ENCODE results near the gene PPP1R37. TPM values are rescaled to one million over a fixed set of nuclear protein-coding genes. Genes with fewer than 3 reads are reported as not detected.
A peak's percentile ranks its signal among the peaks of the same experiment; 100 is the strongest.

Gene PPP1R37
- total RNA-seq, 3 donors from 2014 or later (not counting 1 experiment from before 2014, with no cell fraction given), result 23.8 to 29.3 (median 25.0) TPM

GRCh38 chr19:45058622-45059159 lies 34.3 kb upstream of the PPP1R37 start:
- Histone ChIP-seq H3K4me3 (ENCODE audit: low read length) (no peak overlapping the region), H3K27me3 (ENCODE audit: control insufficient read depth, insufficient read depth, low read length) (no peaks in the 10 kb centered on the region), H3K27ac (ENCODE audit: low read length) (no peak overlapping the region), H3K9me3 (ENCODE audit: control insufficient read depth, insufficient read depth, low read length) (no peaks in the 10 kb centered on the region), H3K4me1 (ENCODE audit: control insufficient read depth, insufficient read depth, low read length) (peaks cover 7% of the 10 kb centered on the region), H3K36me3 (ENCODE audit: control insufficient read depth, insufficient read depth, low read length) (peaks cover 81% of the 10 kb centered on the region)
- Mint-ChIP-seq H3K4me3 (no peak overlapping the region), H3K9me3 (no peaks in the 10 kb centered on the region), H3K27ac (peak overlapping the region in 1 of 2 donors; percentile 70), H3K36me3 (no peaks in the 10 kb centered on the region), H3K4me1 (peaks cover 8 to 22% of the 10 kb centered on the region in 2 donors), H3K27me3 (ENCODE audit: low read depth in 2 of 2) (no peaks in the 10 kb centered on the region)
- no peak for DNase-seq
- ATAC-seq, result no peak
- WGBS (ENCODE audit: insufficient coverage), result 91% methylated on average over 14 of the region's 14 CpGs
- intact Hi-C loops (cut with micrococcal nuclease), result loop anchor here (1.0 to 10.0 kb wide), 4 partner anchors 42 to 254 kb away; partner anchors contain the start of gene BCAM
- TF ChIP-seq CTCF (IDR thresholded peaks at IDR 0.05), result no peak

GRCh38 chr19:45059258-45059965 lies 33.6 kb upstream of the PPP1R37 start:
- no peak overlapping the region for H3K4me3 ChIP-seq (ENCODE audit: low read length)
- intact Hi-C loops (cut with micrococcal nuclease), result loop anchor here (1.0 to 10.0 kb wide), 4 partner anchors 43 to 255 kb away; partner anchors contain the start of gene BCAM
- H3K9me3 Mint-ChIP-seq, result no peaks in the 10 kb centered on the region
- no peaks in the 10 kb centered on the region for H3K9me3 ChIP-seq (ENCODE audit: control insufficient read depth, insufficient read depth, low read length)
- ATAC-seq (peak; percentile 87 to 92 (median 91)), DNase-seq (peak; percentile 81 to 91)
- H3K36me3 ChIP-seq (ENCODE audit: control insufficient read depth, insufficient read depth, low read length), result peaks cover 78% of the 10 kb centered on the region
- H3K27me3 ChIP-seq (ENCODE audit: control insufficient read depth, insufficient read depth, low read length), result no peaks in the 10 kb centered on the region
- H3K27ac ChIP-seq (ENCODE audit: low read length), result no peak overlapping the region
- H3K4me1 Mint-ChIP-seq, result peaks cover 8 to 22% of the 10 kb centered on the region in 2 donors
- no peaks in the 10 kb centered on the region for H3K36me3 Mint-ChIP-seq
- H3K4me3 Mint-ChIP-seq, result no peak overlapping the region
- 73% methylated on average over 16 of the region's 16 CpGs for WGBS (ENCODE audit: insufficient coverage)
- peak overlapping the region in 1 of 2 donors; percentile 70 for H3K27ac Mint-ChIP-seq
- peak; percentile 89 for TF ChIP-seq CTCF (IDR thresholded peaks at IDR 0.05)
- H3K4me1 ChIP-seq (ENCODE audit: control insufficient read depth, insufficient read depth, low read length), result peaks cover 7% of the 10 kb centered on the region
- no peaks in the 10 kb centered on the region for H3K27me3 Mint-ChIP-seq (ENCODE audit: low read depth in 2 of 2)

- Mint-ChIP-seq H3K36me3 (no peaks in the 10 kb centered on the region), H3K27ac (no peak overlapping the region), H3K4me1 (peaks cover 8 to 22% of the 10 kb centered on the region in 2 donors), H3K9me3 (no peaks in the 10 kb centered on the region), H3K27me3 (ENCODE audit: low read depth in 2 of 2) (no peaks in the 10 kb centered on the region), H3K4me3 (no peak overlapping the region)
- no peak for TF ChIP-seq CTCF (IDR thresholded peaks at IDR 0.05)
- DNase-seq, result no peak
- H3K27me3 ChIP-seq (ENCODE audit: control insufficient read depth, insufficient read depth, low read length), result no peaks in the 10 kb centered on the region
- peaks cover 7% of the 10 kb centered on the region for H3K4me1 ChIP-seq (ENCODE audit: control insufficient read depth, insufficient read depth, low read length)
- H3K9me3 ChIP-seq (ENCODE audit: control insufficient read depth, insufficient read depth, low read length), result no peaks in the 10 kb centered on the region
- H3K4me3 ChIP-seq (ENCODE audit: low read length), result no peak overlapping the region
- ATAC-seq, result no peak
- 91% methylated on average over 2 of the region's 4 CpGs for WGBS (ENCODE audit: insufficient coverage)
- H3K36me3 ChIP-seq (ENCODE audit: control insufficient read depth, insufficient read depth, low read length), result peaks cover 65% of the 10 kb centered on the region
- no peak overlapping the region for H3K27ac ChIP-seq (ENCODE audit: low read length)
- intact Hi-C loops (cut with micrococcal nuclease), result no loop called here
These were observed 31.0 kb upstream of the PPP1R37 start for GRCh38 chr19:45061965-45062364.

Measured in natural killer cell (primary cell).